ENCODE measurements around the gene MAGI3.

The MAGI3 gene

DNA sequence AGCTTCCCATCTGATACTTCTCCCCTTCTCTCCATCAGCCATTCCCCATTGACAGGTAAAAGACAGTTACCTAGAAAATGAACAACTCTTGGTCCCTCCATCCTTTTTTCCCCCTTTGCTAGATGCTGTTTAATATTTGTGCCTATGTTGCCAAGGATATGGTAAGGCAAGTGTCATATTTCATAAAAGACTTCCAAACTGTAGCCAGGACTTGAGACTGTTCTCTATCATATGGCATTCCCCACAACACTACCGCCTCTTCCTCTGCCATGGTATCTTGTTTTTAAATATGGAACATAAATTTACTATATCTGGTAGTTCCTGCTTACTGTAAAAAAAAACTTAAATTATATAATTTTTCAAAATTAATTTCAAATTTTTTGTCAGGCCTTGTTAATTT is 271.8 kb downstream of the MAGI3 start:
- no CpG with 5 or more reads among the region's 1 CpG for WGBS (ENCODE audit: insufficient coverage)
- POLR2A ChIA-PET = no interaction called here
- CTCF ChIA-PET = no interaction called here

DNA sequence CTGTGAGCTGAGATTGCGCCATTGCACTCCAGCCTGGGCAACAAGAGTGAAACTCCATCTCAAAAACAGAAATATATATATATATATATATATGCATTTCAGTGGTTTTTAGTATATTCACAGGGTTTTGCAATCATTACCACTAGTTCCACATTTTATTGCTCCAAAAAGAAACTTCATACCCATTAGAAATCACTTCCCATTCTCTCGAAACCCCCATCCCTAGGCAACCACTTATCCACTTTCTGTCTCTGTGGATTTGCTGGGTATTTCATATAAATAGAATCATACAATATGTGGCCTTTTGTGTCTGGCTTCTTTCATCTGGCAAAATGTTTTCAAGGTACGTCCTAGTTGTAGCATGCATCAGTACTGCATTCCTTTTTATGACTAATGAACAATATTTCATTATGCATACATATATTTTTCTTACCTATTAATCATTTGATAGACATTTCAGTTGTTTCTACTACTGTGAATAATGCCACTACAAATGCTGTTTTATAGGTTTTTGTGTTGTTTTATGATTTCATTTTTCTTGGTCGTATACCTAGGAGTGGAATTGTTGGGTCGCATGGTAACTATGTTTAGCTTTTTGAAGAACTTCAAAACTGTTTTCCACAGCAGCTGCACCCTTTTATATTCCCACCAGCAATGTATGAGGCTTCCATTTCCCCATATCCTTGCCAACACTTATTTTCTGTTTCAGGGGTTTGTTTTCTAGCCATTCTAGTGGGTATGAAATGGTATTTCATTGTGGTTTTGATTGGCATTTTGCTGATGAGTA is 273.0 kb downstream of the MAGI3 start:
- peak in 2 of 3 donors; percentile 29 to 31 for DNase-seq
- ChIA-PET POLR2A (no interaction called here), CTCF (interaction anchor here (1.1 kb wide), 1 partner anchor 774 kb away, joined by 3 read pairs; no protein-coding TSS in a partner anchor)
- Histone ChIP-seq H3K27me3 (replicated peaks in 2 of 5; ENCODE audit: control insufficient read depth in 4 of 5, insufficient read depth in 5 of 5, low read length in 4 of 5) (no peaks in the 10 kb centered on the region), H3K4me3 (ENCODE audit: control insufficient read depth in 1 of 7, extremely low read depth in 1 of 7, insufficient read depth in 4 of 7, low read depth in 2 of 7, low read length in 6 of 7) (no peak overlapping the region), H3K36me3 (ENCODE audit: control insufficient read depth in 4 of 4, insufficient read depth in 4 of 4, low read length in 3 of 4) (no peaks in the 10 kb centered on the region), H3K9me3 (ENCODE audit: control extremely low read depth in 1 of 5, control insufficient read depth in 4 of 5, insufficient read depth in 2 of 5, low read depth in 1 of 5, low read length in 4 of 5) (peaks cover 0 to 3% (median 0%) of the 10 kb centered on the region in 5 experiments), H3K27ac (ENCODE audit: insufficient read depth in 1 of 2, low read depth in 1 of 2, low read length in 2 of 2, poor library complexity in 1 of 2, severe bottlenecking in 2 of 2) (no peak overlapping the region), H3K4me1 (ENCODE audit: control extremely low read depth in 1 of 4, control insufficient read depth in 4 of 4, insufficient read depth in 4 of 4, low read length in 3 of 4) (no peaks in the 10 kb centered on the region)
- no CpG with 5 or more reads among the region's 5 CpGs for WGBS (ENCODE audit: insufficient coverage)

More for the DNA sequence above, 271.8 kb downstream of the MAGI3 start:
- no peaks in the 10 kb centered on the region for H3K27me3 ChIP-seq (replicated peaks in 2 of 5; ENCODE audit: control insufficient read depth in 4 of 5, insufficient read depth in 5 of 5, low read length in 4 of 5)
- DNase-seq = no peak
- H3K9me3 ChIP-seq (ENCODE audit: control extremely low read depth in 1 of 5, control insufficient read depth in 4 of 5, insufficient read depth in 2 of 5, low read depth in 1 of 5, low read length in 4 of 5) = peaks cover 0 to 3% (median 0%) of the 10 kb centered on the region in 5 experiments
- H3K4me3 ChIP-seq (ENCODE audit: control insufficient read depth in 1 of 7, extremely low read depth in 1 of 7, insufficient read depth in 4 of 7, low read depth in 2 of 7, low read length in 6 of 7) = no peak overlapping the region
- no peaks in the 10 kb centered on the region for H3K36me3 ChIP-seq (ENCODE audit: control insufficient read depth in 4 of 4, insufficient read depth in 4 of 4, low read length in 3 of 4)
- peaks cover 0 to 3% (median 0%) of the 10 kb centered on the region in 4 experiments for H3K4me1 ChIP-seq (ENCODE audit: control extremely low read depth in 1 of 4, control insufficient read depth in 4 of 4, insufficient read depth in 4 of 4, low read length in 3 of 4)
- H3K27ac ChIP-seq (ENCODE audit: insufficient read depth in 1 of 2, low read depth in 1 of 2, low read length in 2 of 2, poor library complexity in 1 of 2, severe bottlenecking in 2 of 2) = no peak overlapping the region

- H3K27me3 ChIP-seq (replicated peaks in 2 of 5; ENCODE audit: control insufficient read depth in 4 of 5, insufficient read depth in 5 of 5, low read length in 4 of 5) = no peaks in the 10 kb centered on the region
- H3K9me3 ChIP-seq (ENCODE audit: control extremely low read depth in 1 of 5, control insufficient read depth in 4 of 5, insufficient read depth in 2 of 5, low read depth in 1 of 5, low read length in 4 of 5) = peaks cover 0 to 3% (median 0%) of the 10 kb centered on the region in 5 experiments
- H3K27ac ChIP-seq (ENCODE audit: insufficient read depth in 1 of 2, low read depth in 1 of 2, low read length in 2 of 2, poor library complexity in 1 of 2, severe bottlenecking in 2 of 2) = no peak overlapping the region
- ChIA-PET POLR2A (no interaction called here), CTCF (no interaction called here)
- no peak overlapping the region for H3K4me3 ChIP-seq (ENCODE audit: control insufficient read depth in 1 of 7, extremely low read depth in 1 of 7, insufficient read depth in 4 of 7, low read depth in 2 of 7, low read length in 6 of 7)
- DNase-seq = no peak
- no peaks in the 10 kb centered on the region for H3K4me1 ChIP-seq (ENCODE audit: control extremely low read depth in 1 of 4, control insufficient read depth in 4 of 4, insufficient read depth in 4 of 4, low read length in 3 of 4)
- H3K36me3 ChIP-seq (ENCODE audit: control insufficient read depth in 4 of 4, insufficient read depth in 4 of 4, low read length in 3 of 4) = no peaks in the 10 kb centered on the region
Observed at GRCh38 chr1:113665071-113665470, 274.8 kb downstream of the MAGI3 start.

DNA sequence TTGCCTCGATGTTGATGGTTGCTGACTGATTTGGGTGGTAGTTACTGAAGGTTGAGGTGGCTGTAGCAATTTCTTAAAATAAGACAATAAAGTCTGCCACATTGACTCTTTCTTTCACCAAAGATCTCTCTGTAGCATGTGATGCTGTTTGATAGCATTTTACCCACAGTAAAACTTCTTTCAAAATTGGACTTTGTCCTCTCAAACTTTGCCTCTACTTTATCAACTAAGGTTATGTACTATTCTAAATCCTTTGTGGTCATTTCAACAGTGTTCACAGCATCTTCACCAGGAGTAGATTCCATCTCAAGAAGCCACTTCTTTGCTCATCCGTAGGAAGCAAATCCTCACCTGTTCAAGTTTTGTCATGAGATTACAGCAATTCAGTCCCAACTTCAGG is 275.8 kb downstream of the MAGI3 start:
- Histone ChIP-seq H3K9me3 (ENCODE audit: control extremely low read depth in 1 of 5, control insufficient read depth in 4 of 5, insufficient read depth in 2 of 5, low read depth in 1 of 5, low read length in 4 of 5) (peaks cover 0 to 3% (median 0%) of the 10 kb centered on the region in 5 experiments), H3K27me3 (replicated peaks in 2 of 5; ENCODE audit: control insufficient read depth in 4 of 5, insufficient read depth in 5 of 5, low read length in 4 of 5) (no peaks in the 10 kb centered on the region), H3K36me3 (ENCODE audit: control insufficient read depth in 4 of 4, insufficient read depth in 4 of 4, low read length in 3 of 4) (no peaks in the 10 kb centered on the region), H3K27ac (ENCODE audit: insufficient read depth in 1 of 2, low read depth in 1 of 2, low read length in 2 of 2, poor library complexity in 1 of 2, severe bottlenecking in 2 of 2) (no peak overlapping the region), H3K4me1 (ENCODE audit: control extremely low read depth in 1 of 4, control insufficient read depth in 4 of 4, insufficient read depth in 4 of 4, low read length in 3 of 4) (no peaks in the 10 kb centered on the region), H3K4me3 (ENCODE audit: control insufficient read depth in 1 of 7, extremely low read depth in 1 of 7, insufficient read depth in 4 of 7, low read depth in 2 of 7, low read length in 6 of 7) (no peak overlapping the region)
- CTCF ChIA-PET = no interaction called here
- POLR2A ChIA-PET = no interaction called here
- no peak for DNase-seq
- WGBS (ENCODE audit: insufficient coverage) = 93% methylated on average over 1 of the region's 2 CpGs

GRCh38 chr1:113669988-113670387 is 279.7 kb downstream of the MAGI3 start:
- H3K4me1 ChIP-seq (ENCODE audit: control extremely low read depth in 1 of 4, control insufficient read depth in 4 of 4, insufficient read depth in 4 of 4, low read length in 3 of 4) = no peaks in the 10 kb centered on the region
- CTCF ChIA-PET = interaction anchor here (1.3 kb wide), 1 partner anchor 18 kb away, joined by 3 read pairs; no protein-coding TSS in a partner anchor
- peaks cover 0 to 2% (median 0%) of the 10 kb centered on the region in 4 experiments for H3K36me3 ChIP-seq (ENCODE audit: control insufficient read depth in 4 of 4, insufficient read depth in 4 of 4, low read length in 3 of 4)
- H3K27ac ChIP-seq (ENCODE audit: insufficient read depth in 1 of 2, low read depth in 1 of 2, low read length in 2 of 2, poor library complexity in 1 of 2, severe bottlenecking in 2 of 2) = no peak overlapping the region
- H3K9me3 ChIP-seq (ENCODE audit: control extremely low read depth in 1 of 5, control insufficient read depth in 4 of 5, insufficient read depth in 2 of 5, low read depth in 1 of 5, low read length in 4 of 5) = peaks cover 0 to 3% (median 0%) of the 10 kb centered on the region in 5 experiments
- DNase-seq = no peak
- WGBS (ENCODE audit: insufficient coverage) = 88% methylated on average over 1 of the region's 1 CpG
- no peak overlapping the region for H3K4me3 ChIP-seq (ENCODE audit: control insufficient read depth in 1 of 7, extremely low read depth in 1 of 7, insufficient read depth in 4 of 7, low read depth in 2 of 7, low read length in 6 of 7)
- no peaks in the 10 kb centered on the region for H3K27me3 ChIP-seq (replicated peaks in 2 of 5; ENCODE audit: control insufficient read depth in 4 of 5, insufficient read depth in 5 of 5, low read length in 4 of 5)
- POLR2A ChIA-PET = no interaction called here

DNA sequence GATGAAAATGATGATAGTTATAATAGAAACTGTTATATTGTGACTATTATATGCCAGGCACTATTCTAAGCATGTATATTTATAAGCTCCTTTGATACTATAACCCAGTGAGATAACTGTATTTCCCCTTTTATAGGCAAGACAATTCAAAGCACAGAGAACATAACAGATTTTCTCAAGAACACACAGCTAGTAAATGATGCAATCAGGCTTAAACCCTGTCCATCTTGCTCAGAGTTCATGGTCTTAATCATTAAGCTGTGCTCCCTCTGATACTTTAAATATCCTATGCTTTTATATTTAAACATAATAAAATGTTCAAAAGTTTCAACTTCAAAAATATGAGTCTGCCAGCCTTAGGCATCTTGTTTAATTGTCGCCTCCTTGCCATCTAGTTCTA is 280.3 kb downstream of the MAGI3 start:
- H3K4me3 ChIP-seq (ENCODE audit: control insufficient read depth in 1 of 7, extremely low read depth in 1 of 7, insufficient read depth in 4 of 7, low read depth in 2 of 7, low read length in 6 of 7) = no peak overlapping the region
- no peaks in the 10 kb centered on the region for H3K4me1 ChIP-seq (ENCODE audit: control extremely low read depth in 1 of 4, control insufficient read depth in 4 of 4, insufficient read depth in 4 of 4, low read length in 3 of 4)
- no peak for DNase-seq
- H3K36me3 ChIP-seq (ENCODE audit: control insufficient read depth in 4 of 4, insufficient read depth in 4 of 4, low read length in 3 of 4) = peaks cover 0 to 2% (median 0%) of the 10 kb centered on the region in 4 experiments
- H3K9me3 ChIP-seq (ENCODE audit: control extremely low read depth in 1 of 5, control insufficient read depth in 4 of 5, insufficient read depth in 2 of 5, low read depth in 1 of 5, low read length in 4 of 5) = peaks cover 0 to 3% (median 0%) of the 10 kb centered on the region in 5 experiments
- 100% methylated on average over 1 of the region's 1 CpG for WGBS (ENCODE audit: insufficient coverage)
- no peaks in the 10 kb centered on the region for H3K27me3 ChIP-seq (replicated peaks in 2 of 5; ENCODE audit: control insufficient read depth in 4 of 5, insufficient read depth in 5 of 5, low read length in 4 of 5)
- ChIA-PET POLR2A (no interaction called here), CTCF (interaction anchor here (1.3 kb wide), 1 partner anchor 17 kb away, joined by 3 read pairs; no protein-coding TSS in a partner anchor)
- H3K27ac ChIP-seq (ENCODE audit: insufficient read depth in 1 of 2, low read depth in 1 of 2, low read length in 2 of 2, poor library complexity in 1 of 2, severe bottlenecking in 2 of 2) = no peak overlapping the region

DNA sequence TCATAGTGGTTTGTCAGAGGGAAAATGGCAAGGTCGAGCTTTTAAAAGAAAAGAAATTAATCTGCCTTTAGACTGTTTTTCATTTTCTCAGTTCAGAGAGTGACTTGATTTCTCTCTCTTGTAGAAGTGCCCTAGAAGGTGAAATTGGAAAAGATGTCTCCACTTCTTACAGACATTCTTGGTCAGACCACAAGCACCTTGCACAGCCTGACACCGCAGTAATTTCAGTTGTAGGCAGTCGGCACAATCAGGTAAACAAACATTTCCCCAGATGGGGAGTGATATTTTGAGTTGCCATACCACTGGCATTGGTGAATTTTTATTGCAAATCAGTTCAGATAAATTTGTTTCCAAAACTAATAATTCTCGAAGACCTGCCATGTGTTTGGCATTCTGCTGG is 282.2 kb downstream of the MAGI3 start:
- Histone ChIP-seq H3K27me3 (replicated peaks in 2 of 5; ENCODE audit: control insufficient read depth in 4 of 5, insufficient read depth in 5 of 5, low read length in 4 of 5) (no peaks in the 10 kb centered on the region), H3K27ac (ENCODE audit: insufficient read depth in 1 of 2, low read depth in 1 of 2, low read length in 2 of 2, poor library complexity in 1 of 2, severe bottlenecking in 2 of 2) (no peak overlapping the region), H3K4me3 (ENCODE audit: control insufficient read depth in 1 of 7, extremely low read depth in 1 of 7, insufficient read depth in 4 of 7, low read depth in 2 of 7, low read length in 6 of 7) (no peak overlapping the region), H3K9me3 (ENCODE audit: control extremely low read depth in 1 of 5, control insufficient read depth in 4 of 5, insufficient read depth in 2 of 5, low read depth in 1 of 5, low read length in 4 of 5) (no peaks in the 10 kb centered on the region), H3K36me3 (ENCODE audit: control insufficient read depth in 4 of 4, insufficient read depth in 4 of 4, low read length in 3 of 4) (peaks cover 0 to 2% (median 0%) of the 10 kb centered on the region in 4 experiments), H3K4me1 (ENCODE audit: control extremely low read depth in 1 of 4, control insufficient read depth in 4 of 4, insufficient read depth in 4 of 4, low read length in 3 of 4) (no peaks in the 10 kb centered on the region)
- ChIA-PET POLR2A (no interaction called here), CTCF (no interaction called here)
- 100% methylated on average over 3 of the region's 4 CpGs for WGBS (ENCODE audit: insufficient coverage)
- no peak for DNase-seq

Measured in common myeloid progenitor, CD34-positive (primary cell).